WTC11 (cell line): ENCODE data around the gene SPESP1. TPM values are rescaled to one million over a fixed set of nuclear protein-coding genes. Genes with fewer than 3 reads are reported as not detected.

ENCODE experiments used
- ATAC-seq: fragments of 200-7000 bp; cut with Tn5 transposase; 2 replicates; pipeline ENCODE4 v1.10.0; 2021; ENCODE audit warnings: mild to moderate bottlenecking, moderate library complexity
- CTCF ChIA-PET: fragments of 300-600 bp; sonication (Branson Sonifier 250); formaldehyde crosslinking; loops from one replicate; lab custom pipeline; 2021; ENCODE audit warnings: antibody characterized with exemption; lab: Charles Lee
- POLR2A ChIA-PET: fragments of 350-600 bp; sonication (Branson Sonifier 250); formaldehyde crosslinking; loops from one replicate; lab custom pipeline; 2021; ENCODE audit warnings: antibody characterized with exemption; lab: Charles Lee
- DNase-seq: peaks from one replicate; pipeline ENCODE4 v3.0.0; 2021; ENCODE audit warnings: low spot score
- H3K27ac Mint-ChIP-seq: 2 replicates; pipeline ENCODE4 v1.8.0; 2021; ENCODE audit warnings: mixed read lengths
- H3K27me3 Mint-ChIP-seq: 2 replicates; pipeline ENCODE4 v1.8.0; 2021; ENCODE audit warnings: low read depth, mild to moderate bottlenecking, moderate library complexity, mixed read lengths
- H3K36me3 Mint-ChIP-seq: 2 replicates; pipeline ENCODE4 v1.8.0; 2021; ENCODE audit warnings: mixed read lengths
- H3K4me1 Mint-ChIP-seq: 2 replicates; pipeline ENCODE4 v1.8.0; 2022; ENCODE audit warnings: mixed read lengths
- H3K4me3 Mint-ChIP-seq: 2 replicates; pipeline ENCODE4 v1.8.0; 2021; ENCODE audit warnings: mild to moderate bottlenecking, moderate library complexity, mixed read lengths
- H3K9me3 Mint-ChIP-seq: 2 replicates; pipeline ENCODE4 v1.8.0; 2021; ENCODE audit warnings: mixed read lengths
- AFF4 ChIP-seq: sonication (generic); formaldehyde crosslinking; IDR thresholded peaks from 2 replicates; pipeline ENCODE4 v1.8.1; 2023; ENCODE audit warnings: mild to moderate bottlenecking, missing genetic modification reagents, borderline replicate concordance
- ARID4B ChIP-seq: sonication (generic); formaldehyde crosslinking; IDR thresholded peaks from 2 replicates; pipeline ENCODE4 v1.8.0; 2023; ENCODE audit warnings: missing genetic modification reagents, mild to moderate bottlenecking, borderline replicate concordance
- CBFB ChIP-seq: sonication (generic); formaldehyde crosslinking; IDR thresholded peaks from 2 replicates; pipeline ENCODE4 v1.8.1; 2022; ENCODE audit warnings: mild to moderate bottlenecking, low read depth, missing genetic modification reagents
- CDX4 ChIP-seq: fragments of 250-450 bp; sonication (Bioruptor Pico); IDR thresholded peaks from 2 replicates; pipeline ENCODE4 v1.9.0; 2021; ENCODE audit warnings: moderate library complexity, mild to moderate bottlenecking, inconsistent platforms, borderline replicate concordance
- CREM ChIP-seq: sonication (generic); formaldehyde crosslinking; IDR thresholded peaks from 2 replicates; pipeline ENCODE4 v1.8.1; 2022; ENCODE audit warnings: mild to moderate bottlenecking, missing genetic modification reagents, moderate library complexity
- FOXJ3 ChIP-seq: sonication (generic); formaldehyde crosslinking; IDR thresholded peaks from 2 replicates; pipeline ENCODE4 v1.9.0; 2021; ENCODE audit warnings: missing genetic modification reagents, mild to moderate bottlenecking, borderline replicate concordance
- FOXK1 ChIP-seq: sonication (generic); formaldehyde crosslinking; IDR thresholded peaks from 2 replicates; pipeline ENCODE4 v1.8.0; 2022; ENCODE audit warnings: mild to moderate bottlenecking, moderate library complexity, missing genetic modification reagents
- GABPB1 ChIP-seq: sonication (generic); formaldehyde crosslinking; IDR thresholded peaks from 2 replicates; pipeline ENCODE4 v1.8.1; 2023; ENCODE audit warnings: mild to moderate bottlenecking, missing genetic modification reagents
- GTF2I ChIP-seq: fragments of 250-450 bp; sonication (Bioruptor Pico); conservative IDR thresholded peaks from 2 replicates; pipeline ENCODE4 v1.4.0; 2021; ENCODE audit warnings: mild to moderate bottlenecking
- MXD4 ChIP-seq: fragments of 250-450 bp; sonication (Bioruptor Pico); IDR thresholded peaks from 2 replicates; pipeline ENCODE4 v1.8.0; 2021; ENCODE audit warnings: mild to moderate bottlenecking, moderate library complexity, borderline replicate concordance
- NFE2L1 ChIP-seq: sonication (generic); formaldehyde crosslinking; IDR thresholded peaks from 2 replicates; pipeline ENCODE4 v1.8.1; 2023; ENCODE audit warnings: missing genetic modification reagents
- NFYB ChIP-seq: sonication (generic); formaldehyde crosslinking; conservative IDR thresholded peaks from 2 replicates; pipeline ENCODE4 v1.8.0; 2022; ENCODE audit warnings: low read depth, missing genetic modification reagents
- NR1H2 ChIP-seq: sonication (generic); formaldehyde crosslinking; IDR thresholded peaks from 2 replicates; pipeline ENCODE4 v1.9.0; 2021; ENCODE audit warnings: mild to moderate bottlenecking, moderate library complexity, missing genetic modification reagents
- NR2C2 ChIP-seq: sonication (generic); formaldehyde crosslinking; IDR thresholded peaks from 2 replicates; pipeline ENCODE4 v1.8.0; 2022; ENCODE audit warnings: mild to moderate bottlenecking, missing genetic modification reagents
- SMAD4 ChIP-seq: sonication (generic); formaldehyde crosslinking; IDR thresholded peaks from 2 replicates; pipeline ENCODE4 v1.8.0; 2022; ENCODE audit warnings: mild to moderate bottlenecking, missing genetic modification reagents
- SOX15 ChIP-seq: fragments of 250-450 bp; sonication (Bioruptor Pico); IDR thresholded peaks from 2 replicates; pipeline ENCODE4 v1.9.0; 2021; ENCODE audit warnings: mild to moderate bottlenecking
- TCF7 ChIP-seq: sonication (generic); formaldehyde crosslinking; IDR thresholded peaks from 2 replicates; pipeline ENCODE4 v1.8.0; 2022; ENCODE audit warnings: mild to moderate bottlenecking, low read depth, missing genetic modification reagents, moderate library complexity
- TP53 ChIP-seq: sonication (generic); formaldehyde crosslinking; IDR thresholded peaks from 2 replicates; pipeline ENCODE4 v1.8.1; 2023; ENCODE audit warnings: mild to moderate bottlenecking, missing genetic modification reagents
- ZBTB21 ChIP-seq: sonication (generic); formaldehyde crosslinking; IDR thresholded peaks from 2 replicates; pipeline ENCODE4 v1.8.1; 2023; ENCODE audit warnings: mild to moderate bottlenecking, missing genetic modification reagents, borderline replicate concordance
- ZNF138 ChIP-seq: sonication (generic); formaldehyde crosslinking; conservative IDR thresholded peaks from 2 replicates; pipeline ENCODE4 v1.8.1; 2022; ENCODE audit warnings: mild to moderate bottlenecking, moderate library complexity, missing genetic modification reagents
- total RNA-seq: library from RNA; stranded (reverse); gene quantifications from 3 replicates; pipeline ENCODE4 v1.2.3, GENCODE V29; 2021
- TF ChIP-seq, protein P1 (sequence below): sonication (generic); formaldehyde crosslinking; IDR thresholded peaks from 2 replicates; pipeline ENCODE4 v1.8.1; 2022; ENCODE audit warnings: low read depth, mild to moderate bottlenecking, moderate library complexity, missing genetic modification reagents, borderline replicate concordance
- TF ChIP-seq, protein P2 (sequence below): sonication (generic); formaldehyde crosslinking; IDR thresholded peaks from 2 replicates; pipeline ENCODE4 v1.8.1; 2023; ENCODE audit warnings: mild to moderate bottlenecking, moderate library complexity, missing genetic modification reagents

The SPESP1 gene
- total RNA-seq, 1 experiment from 2014 or later: not detected

DNA sequence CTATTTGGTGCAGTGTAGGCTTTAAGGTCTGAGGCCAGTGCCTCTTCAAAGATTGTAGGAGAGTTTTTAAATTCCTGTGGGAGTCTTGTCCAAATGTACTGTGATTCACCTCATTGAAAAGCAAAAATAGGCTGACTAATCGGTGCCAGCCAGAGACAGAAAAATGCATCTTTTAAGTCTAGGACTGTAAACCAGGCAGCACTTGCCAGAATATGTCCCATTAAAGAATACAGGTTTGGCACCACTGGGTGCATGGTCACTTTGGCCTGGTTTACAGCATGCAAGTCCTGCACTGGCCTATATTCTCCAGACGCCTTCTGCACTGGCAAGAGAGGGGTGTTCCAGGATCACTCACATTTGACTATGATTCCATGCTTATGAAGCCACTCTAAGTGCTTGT lies 63.8 kb downstream of the SPESP1 start:
- ATAC-seq: no peak
- no peak for DNase-seq
- H3K4me3 Mint-ChIP-seq: no peak overlapping the region
- POLR2A ChIA-PET: no interaction called here
- CTCF ChIA-PET: no interaction called here
- TF ChIP-seq CDX4 (no peak), ARID4B (CRISPR knock-in tag) (no peak), SOX15 (CRISPR knock-in tag) (no peak), SMAD4 (CRISPR knock-in tag) (no peak), NFYB (CRISPR knock-in tag) (no peak), FOXJ3 (no peak), GTF2I (CRISPR knock-in tag) (no peak), ZNF138 (CRISPR knock-in tag) (no peak), GABPB1 (no peak), ZBTB21 (CRISPR knock-in tag) (no peak)
- TF ChIP-seq, protein P1, sequence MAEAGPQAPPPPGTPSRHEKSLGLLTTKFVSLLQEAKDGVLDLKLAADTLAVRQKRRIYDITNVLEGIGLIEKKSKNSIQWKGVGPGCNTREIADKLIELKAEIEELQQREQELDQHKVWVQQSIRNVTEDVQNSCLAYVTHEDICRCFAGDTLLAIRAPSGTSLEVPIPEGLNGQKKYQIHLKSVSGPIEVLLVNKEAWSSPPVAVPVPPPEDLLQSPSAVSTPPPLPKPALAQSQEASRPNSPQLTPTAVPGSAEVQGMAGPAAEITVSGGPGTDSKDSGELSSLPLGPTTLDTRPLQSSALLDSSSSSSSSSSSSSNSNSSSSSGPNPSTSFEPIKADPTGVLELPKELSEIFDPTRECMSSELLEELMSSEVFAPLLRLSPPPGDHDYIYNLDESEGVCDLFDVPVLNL (CRISPR knock-in tag): no peak
- TF ChIP-seq, protein P2, sequence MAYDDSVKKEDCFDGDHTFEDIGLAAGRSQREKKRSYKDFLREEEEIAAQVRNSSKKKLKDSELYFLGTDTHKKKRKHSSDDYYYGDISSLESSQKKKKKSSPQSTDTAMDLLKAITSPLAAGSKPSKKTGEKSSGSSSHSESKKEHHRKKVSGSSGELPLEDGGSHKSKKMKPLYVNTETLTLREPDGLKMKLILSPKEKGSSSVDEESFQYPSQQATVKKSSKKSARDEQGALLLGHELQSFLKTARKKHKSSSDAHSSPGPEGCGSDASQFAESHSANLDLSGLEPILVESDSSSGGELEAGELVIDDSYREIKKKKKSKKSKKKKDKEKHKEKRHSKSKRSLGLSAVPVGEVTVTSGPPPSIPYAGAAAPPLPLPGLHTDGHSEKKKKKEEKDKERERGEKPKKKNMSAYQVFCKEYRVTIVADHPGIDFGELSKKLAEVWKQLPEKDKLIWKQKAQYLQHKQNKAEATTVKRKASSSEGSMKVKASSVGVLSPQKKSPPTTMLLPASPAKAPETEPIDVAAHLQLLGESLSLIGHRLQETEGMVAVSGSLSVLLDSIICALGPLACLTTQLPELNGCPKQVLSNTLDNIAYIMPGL: no peak
- no peak overlapping the region for H3K27ac Mint-ChIP-seq
- H3K4me1 Mint-ChIP-seq: peaks cover 39% of the 10 kb centered on the region
- peaks cover 11% of the 10 kb centered on the region for H3K9me3 Mint-ChIP-seq
- peaks cover 17% of the 10 kb centered on the region for H3K27me3 Mint-ChIP-seq
- H3K36me3 Mint-ChIP-seq: peaks cover 8% of the 10 kb centered on the region; the same call in 1 of the 2 replicates

GRCh38 chr15:68994981-68995761 lies 64.8 kb downstream of the SPESP1 start:
- Mint-ChIP-seq H3K9me3 (peaks cover 5% of the 10 kb centered on the region), H3K4me1 (peaks cover 39% of the 10 kb centered on the region), H3K27me3 (peaks cover 8% of the 10 kb centered on the region), H3K27ac (no peak overlapping the region), H3K4me3 (no peak overlapping the region), H3K36me3 (peaks cover 2% of the 10 kb centered on the region; the same call in 1 of the 2 replicates)
- ATAC-seq (no peak), DNase-seq (no peak)
- CTCF ChIA-PET: no interaction called here
- POLR2A ChIA-PET: no interaction called here
- TF ChIP-seq MXD4 (no peak), CREM (CRISPR knock-in tag) (no peak), NFE2L1 (CRISPR knock-in tag) (no peak), FOXK1 (CRISPR knock-in tag) (no peak), CBFB (no peak), NR2C2 (no peak), TCF7 (no peak), TP53 (no peak), AFF4 (CRISPR knock-in tag) (no peak), NR1H2 (no peak)
